ENCODE results near the gene SNUPN.
A peak's percentile ranks its signal among the peaks of the same experiment; 100 is the strongest.

DNA sequence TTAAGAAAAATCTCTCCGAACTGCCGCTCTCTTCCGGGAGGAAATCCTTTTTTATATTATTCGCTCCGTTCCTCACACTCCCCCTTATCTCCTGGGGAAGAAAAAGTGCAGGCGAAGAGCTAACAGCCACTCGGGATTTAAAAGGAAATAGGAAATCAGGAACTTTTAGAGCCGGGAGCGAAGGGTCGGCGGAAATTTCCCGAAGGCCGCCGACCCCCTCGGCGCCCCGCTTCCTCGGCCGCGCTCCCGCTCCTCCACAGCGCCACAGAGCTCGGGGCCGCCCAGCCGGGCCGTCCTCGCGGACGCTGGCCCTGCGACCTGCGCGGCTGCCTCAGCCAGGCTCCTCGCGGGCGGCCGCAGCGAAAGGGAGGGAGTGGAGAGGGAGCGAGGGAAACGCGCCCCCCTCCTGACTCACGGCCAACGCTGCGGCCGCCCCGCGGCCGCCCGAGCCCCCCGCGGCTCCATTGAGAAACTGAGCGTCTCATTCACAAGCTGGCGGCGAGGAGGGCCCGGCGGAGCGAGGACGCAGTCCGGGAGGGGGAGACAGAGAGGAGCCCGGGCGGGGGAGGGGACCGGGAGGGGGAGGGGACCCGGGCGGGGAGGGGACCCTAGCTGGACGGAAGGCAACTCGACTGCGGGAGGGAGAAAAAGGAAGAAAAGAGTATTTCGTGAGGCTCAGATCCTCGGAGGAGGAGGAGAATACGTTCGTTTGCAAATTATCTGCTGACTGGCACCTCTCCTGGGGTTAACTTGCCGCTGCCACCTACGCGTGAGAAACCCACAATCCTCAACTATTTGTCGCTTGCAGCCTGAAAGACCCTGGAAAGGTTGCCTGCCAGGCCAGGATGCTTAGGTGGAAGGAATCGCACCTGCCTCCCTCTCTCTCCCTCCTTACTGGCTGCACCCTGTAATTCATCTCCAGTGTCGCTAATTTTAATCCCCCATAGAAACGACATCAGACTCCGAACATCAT is 46.3 kb downstream of the SNUPN start, which contains the start of gene PTPN9:
- TF ChIP-seq CTCF (IDR thresholded peaks at IDR 0.05) (peak in 1 of 3 experiments; percentile 46), POLR2A (IDR thresholded peaks at IDR 0.05) (no peak)

All from testis (tissue), 2 donors.